ENCODE measurements around the gene SPAG17. TPM values are rescaled to one million over a fixed set of nuclear protein-coding genes. Genes with fewer than 3 reads are reported as not detected.
A peak's percentile ranks its signal among the peaks of the same experiment; 100 is the strongest.

Gene SPAG17
- total and polyA plus RNA-seq, 2 of the 13 experiments (the other 11 are each of a cell fraction or from before 2014, with no cell fraction given): not detected

GRCh38 chr1:117928881-117929342, 256.1 kb downstream of the SPAG17 start (continued):
- TF ChIP-seq ZBTB4 (CRISPR knock-in tag; IDR thresholded peaks at IDR 0.05; ENCODE audit: borderline replicate concordance): no peak
- TF ChIP-seq, protein P1, sequence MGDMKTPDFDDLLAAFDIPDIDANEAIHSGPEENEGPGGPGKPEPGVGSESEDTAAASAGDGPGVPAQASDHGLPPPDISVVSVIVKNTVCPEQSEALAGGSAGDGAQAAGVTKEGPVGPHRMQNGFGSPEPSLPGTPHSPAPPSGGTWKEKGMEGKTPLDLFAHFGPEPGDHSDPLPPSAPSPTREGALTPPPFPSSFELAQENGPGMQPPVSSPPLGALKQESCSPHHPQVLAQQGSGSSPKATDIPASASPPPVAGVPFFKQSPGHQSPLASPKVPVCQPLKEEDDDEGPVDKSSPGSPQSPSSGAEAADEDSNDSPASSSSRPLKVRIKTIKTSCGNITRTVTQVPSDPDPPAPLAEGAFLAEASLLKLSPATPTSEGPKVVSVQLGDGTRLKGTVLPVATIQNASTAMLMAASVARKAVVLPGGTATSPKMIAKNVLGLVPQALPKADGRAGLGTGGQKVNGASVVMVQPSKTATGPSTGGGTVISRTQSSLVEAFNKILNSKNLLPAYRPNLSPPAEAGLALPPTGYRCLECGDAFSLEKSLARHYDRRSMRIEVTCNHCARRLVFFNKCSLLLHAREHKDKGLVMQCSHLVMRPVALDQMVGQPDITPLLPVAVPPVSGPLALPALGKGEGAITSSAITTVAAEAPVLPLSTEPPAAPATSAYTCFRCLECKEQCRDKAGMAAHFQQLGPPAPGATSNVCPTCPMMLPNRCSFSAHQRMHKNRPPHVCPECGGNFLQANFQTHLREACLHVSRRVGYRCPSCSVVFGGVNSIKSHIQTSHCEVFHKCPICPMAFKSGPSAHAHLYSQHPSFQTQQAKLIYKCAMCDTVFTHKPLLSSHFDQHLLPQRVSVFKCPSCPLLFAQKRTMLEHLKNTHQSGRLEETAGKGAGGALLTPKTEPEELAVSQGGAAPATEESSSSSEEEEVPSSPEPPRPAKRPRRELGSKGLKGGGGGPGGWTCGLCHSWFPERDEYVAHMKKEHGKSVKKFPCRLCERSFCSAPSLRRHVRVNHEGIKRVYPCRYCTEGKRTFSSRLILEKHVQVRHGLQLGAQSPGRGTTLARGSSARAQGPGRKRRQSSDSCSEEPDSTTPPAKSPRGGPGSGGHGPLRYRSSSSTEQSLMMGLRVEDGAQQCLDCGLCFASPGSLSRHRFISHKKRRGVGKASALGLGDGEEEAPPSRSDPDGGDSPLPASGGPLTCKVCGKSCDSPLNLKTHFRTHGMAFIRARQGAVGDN (CRISPR knock-in tag; IDR thresholded peaks at IDR 0.05): no peak
- no peak for TF ChIP-seq RBM39 (IDR thresholded peaks at IDR 0.05; ENCODE audit: low read depth, low read length, poor library complexity, severe bottlenecking)
- TF ChIP-seq KLF9 (CRISPR knock-in tag; IDR thresholded peaks at IDR 0.05; ENCODE audit: low read depth): no peak
- no peak for TF ChIP-seq EHMT2 (IDR thresholded peaks at IDR 0.05; ENCODE audit: borderline replicate concordance, low read depth, low read length)
- TF ChIP-seq ZNF781 (CRISPR knock-in tag; IDR thresholded peaks at IDR 0.05; ENCODE audit: borderline replicate concordance, not compliant biosample characterization): no peak
- peak in 1 of 2 experiments; percentile 53; a peak in 1 of 4 replicates for TF ChIP-seq POLR2A (IDR thresholded peaks at IDR 0.05; ENCODE audit: insufficient read depth in 1 of 2, low read depth in 2 of 2, low read length in 2 of 2)
- no peak for TF ChIP-seq NR2C2 (CRISPR knock-in tag; IDR thresholded peaks at IDR 0.05; ENCODE audit: borderline replicate concordance)
- TF ChIP-seq NCOA5 (CRISPR knock-in tag; IDR thresholded peaks at IDR 0.05): no peak
- peak; percentile 63; the same call in 1 of the 2 replicates for TF ChIP-seq ZNF34 (CRISPR knock-in tag; IDR thresholded peaks at IDR 0.05; ENCODE audit: borderline replicate concordance)
- TF ChIP-seq, protein P2, sequence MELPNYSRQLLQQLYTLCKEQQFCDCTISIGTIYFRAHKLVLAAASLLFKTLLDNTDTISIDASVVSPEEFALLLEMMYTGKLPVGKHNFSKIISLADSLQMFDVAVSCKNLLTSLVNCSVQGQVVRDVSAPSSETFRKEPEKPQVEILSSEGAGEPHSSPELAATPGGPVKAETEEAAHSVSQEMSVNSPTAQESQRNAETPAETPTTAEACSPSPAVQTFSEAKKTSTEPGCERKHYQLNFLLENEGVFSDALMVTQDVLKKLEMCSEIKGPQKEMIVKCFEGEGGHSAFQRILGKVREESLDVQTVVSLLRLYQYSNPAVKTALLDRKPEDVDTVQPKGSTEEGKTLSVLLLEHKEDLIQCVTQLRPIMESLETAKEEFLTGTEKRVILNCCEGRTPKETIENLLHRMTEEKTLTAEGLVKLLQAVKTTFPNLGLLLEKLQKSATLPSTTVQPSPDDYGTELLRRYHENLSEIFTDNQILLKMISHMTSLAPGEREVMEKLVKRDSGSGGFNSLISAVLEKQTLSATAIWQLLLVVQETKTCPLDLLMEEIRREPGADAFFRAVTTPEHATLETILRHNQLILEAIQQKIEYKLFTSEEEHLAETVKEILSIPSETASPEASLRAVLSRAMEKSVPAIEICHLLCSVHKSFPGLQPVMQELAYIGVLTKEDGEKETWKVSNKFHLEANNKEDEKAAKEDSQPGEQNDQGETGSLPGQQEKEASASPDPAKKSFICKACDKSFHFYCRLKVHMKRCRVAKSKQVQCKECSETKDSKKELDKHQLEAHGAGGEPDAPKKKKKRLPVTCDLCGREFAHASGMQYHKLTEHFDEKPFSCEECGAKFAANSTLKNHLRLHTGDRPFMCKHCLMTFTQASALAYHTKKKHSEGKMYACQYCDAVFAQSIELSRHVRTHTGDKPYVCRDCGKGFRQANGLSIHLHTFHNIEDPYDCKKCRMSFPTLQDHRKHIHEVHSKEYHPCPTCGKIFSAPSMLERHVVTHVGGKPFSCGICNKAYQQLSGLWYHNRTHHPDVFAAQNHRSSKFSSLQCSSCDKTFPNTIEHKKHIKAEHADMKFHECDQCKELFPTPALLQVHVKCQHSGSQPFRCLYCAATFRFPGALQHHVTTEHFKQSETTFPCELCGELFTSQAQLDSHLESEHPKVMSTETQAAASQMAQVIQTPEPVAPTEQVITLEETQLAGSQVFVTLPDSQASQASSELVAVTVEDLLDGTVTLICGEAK (IDR thresholded peaks at IDR 0.05): no peak
- TF ChIP-seq, protein P2 (CRISPR knock-in tag; IDR thresholded peaks at IDR 0.05): peak; percentile 50; the same call in 1 of the 2 replicates
- TF ChIP-seq SCMH1 (CRISPR knock-in tag; IDR thresholded peaks at IDR 0.05; ENCODE audit: borderline replicate concordance): no peak
